Cardiac fibroblast (primary cell): ENCODE measurements around the gene ATP9B.
A peak's percentile ranks its signal among the peaks of the same experiment; 100 is the strongest.

ENCODE experiments used
- DNase-seq, 2 donors: peaks; one replicate each; pipeline versions ENCODE4 v3.0.0 to v3.0.0-alpha.2; 2010; ENCODE audit warnings: low read depth in 2 of 2
- H3K4me3 ChIP-seq, 2 donors: replicated peaks in 1 of 2; 1 replicate in 1 of 2; 2 replicates in 1 of 2; pipeline ENCODE4 v1.5.1; 2011; ENCODE audit warnings: low read depth in 2 of 2, low read length in 2 of 2, mild to moderate bottlenecking in 2 of 2, moderate library complexity in 1 of 2
- CTCF ChIP-seq: IDR thresholded peaks from one replicate; pipeline ENCODE4 v1.5.1; 2011; ENCODE audit warnings: low read depth, mild to moderate bottlenecking, low read length, inconsistent platforms

ATP9B gene

GRCh38 chr18:79396431-79397246 is 327.4 kb downstream of the ATP9B start:
- peak overlapping the region; percentile 44 to 51 for H3K4me3 ChIP-seq
- TF ChIP-seq CTCF: no peak
- peak; percentile 52 to 62 for DNase-seq

- DNase-seq: no peak
- H3K4me3 ChIP-seq: no peak overlapping the region
Measured at GRCh38 chr18:79397247-79397829, 328.1 kb downstream of the ATP9B start.

GRCh38 chr18:79397830-79398761 is 328.9 kb downstream of the ATP9B start:
- TF ChIP-seq CTCF: no peak
- no peak overlapping the region for H3K4me3 ChIP-seq
- no peak for DNase-seq

More at GRCh38 chr18:79397247-79397829, 328.1 kb downstream of the ATP9B start:
- no peak for TF ChIP-seq CTCF

- no peak for DNase-seq
- peak overlapping the region; percentile 48 to 59 for H3K4me3 ChIP-seq
- TF ChIP-seq CTCF: no peak
Measured at GRCh38 chr18:79399275-79400081, 330.3 kb downstream of the ATP9B start.

- peak in 1 of 2 donors; percentile 53 for DNase-seq
- no peak for TF ChIP-seq CTCF
- peak overlapping the region; percentile 48 to 59 for H3K4me3 ChIP-seq
Measured at GRCh38 chr18:79400091-79400590, 330.9 kb downstream of the ATP9B start.
